CD4-positive, alpha-beta T cell (primary cell): ENCODE results near the gene LGALS3BP. TPM values are rescaled to one million over a fixed set of nuclear protein-coding genes. Genes with fewer than 3 reads are reported as not detected.

Experiments
- ATAC-seq: fragments of 200-7000 bp; cut with Tn5 transposase; one replicate; pipeline ENCODE4 v1.10.0; 2022; ENCODE audit warnings: mild to moderate bottlenecking; ENCODE audit not compliant: poor library complexity
- CTCF ChIA-PET: fragments of 350-600 bp; sonication (Branson Sonifier 250); formaldehyde crosslinking; loops from one replicate; lab custom pipeline; 2021; ENCODE audit warnings: antibody characterized with exemption, inconsistent platforms; lab: Charles Lee
- POLR2A ChIA-PET: fragments of 350-600 bp; sonication (Branson Sonifier 250); formaldehyde crosslinking; loops from one replicate; lab custom pipeline; 2021; ENCODE audit warnings: antibody characterized with exemption, inconsistent platforms; lab: Charles Lee
- DNase-seq, 14 experiments: peaks; one replicate each; pipeline ENCODE4 v3.0.0-alpha.2; 2013 to 2020; ENCODE audit warnings: mixed read lengths in 2 of 14
- H3K27ac ChIP-seq, 2 donors: one replicate each; pipeline versions ENCODE4 v1.5.1 to v1.7.0; 2013; ENCODE audit warnings: low read length in 2 of 2, low read depth in 1 of 2, mild to moderate bottlenecking in 1 of 2
- H3K27me3 ChIP-seq, 2 experiments: 1 replicate in 1 of 2; 2 replicates in 1 of 2; pipeline versions ENCODE4 v1.6.1 to v1.7.0; 2013; ENCODE audit warnings: low read length in 2 of 2, control low read depth in 1 of 2, mild to moderate bottlenecking in 1 of 2, moderate library complexity in 1 of 2; ENCODE audit not compliant: insufficient read depth in 2 of 2, control insufficient read depth in 1 of 2
- H3K36me3 ChIP-seq: one replicate; pipeline ENCODE4 v1.6.1; 2013; ENCODE audit warnings: low read length, control low read depth; ENCODE audit not compliant: insufficient read depth
- H3K4me1 ChIP-seq: one replicate; pipeline ENCODE4 v1.6.1; 2013; ENCODE audit warnings: low read length, control low read depth; ENCODE audit not compliant: insufficient read depth
- H3K4me3 ChIP-seq: one replicate; pipeline ENCODE4 v1.5.1; 2013; ENCODE audit warnings: mild to moderate bottlenecking, low read length, moderate library complexity
- H3K9me3 ChIP-seq, 2 experiments: 1 replicate in 1 of 2; 2 replicates in 1 of 2; pipeline versions ENCODE4 v1.6.1 to v1.7.0; 2013; ENCODE audit warnings: low read length in 2 of 2, mild to moderate bottlenecking in 2 of 2, control low read depth in 1 of 2, moderate library complexity in 1 of 2; ENCODE audit not compliant: control insufficient read depth in 1 of 2, insufficient read depth in 1 of 2
- H3K27ac Mint-ChIP-seq: one replicate; pipeline ENCODE4 v1.8.0; 2020; ENCODE audit warnings: mixed read lengths
- H3K27me3 Mint-ChIP-seq: one replicate; pipeline ENCODE4 v1.8.0; 2021; ENCODE audit warnings: mixed read lengths
- H3K36me3 Mint-ChIP-seq: one replicate; pipeline ENCODE4 v1.8.0; 2021; ENCODE audit warnings: low read depth, mixed read lengths
- H3K4me1 Mint-ChIP-seq: one replicate; pipeline ENCODE4 v1.8.0; 2021; ENCODE audit warnings: low read depth, mixed read lengths
- H3K4me3 Mint-ChIP-seq: one replicate; pipeline ENCODE4 v1.8.0; 2020; ENCODE audit warnings: mild to moderate bottlenecking, mixed read lengths
- H3K9me3 Mint-ChIP-seq: one replicate; pipeline ENCODE4 v1.8.0; 2020; ENCODE audit warnings: mixed read lengths
- intact Hi-C, 2 experiments: fragments of 100-400 bp; cut with DNase I in 1 of 2; cut with micrococcal nuclease in 1 of 2; formaldehyde crosslinking; loops; one replicate each; pipeline versions ENCODE4 v1.15.1 to v1.9.0; 2023 to 2025; cut with DNase I, micrococcal nuclease
- total RNA-seq, 174 experiments: library from RNA in 2 of 174; stranded (reverse) in 2 of 174; gene quantifications; one replicate each; pipeline ENCODE4 v1.2.3 and lab custom pipeline; 2021 to 2026
- TF ChIP-seq, protein P1 (sequence below): fragments of 200-600 bp; IDR thresholded peaks from one replicate; pipeline ENCODE4 v1.8.0; 2022; ENCODE audit warnings: antibody characterized with exemption, mild to moderate bottlenecking

The LGALS3BP gene
- total RNA-seq, 2 experiments from 2014 or later: 38.8 to 41.0 TPM

GRCh38 chr17:78940258-78940657, 39.5 kb downstream of the LGALS3BP start:
- intact Hi-C loops: no loop called here
- CTCF ChIA-PET: interaction anchor here (1.2 kb wide), 1 partner anchor 10 kb away, joined by 4 read pairs; no protein-coding TSS in a partner anchor
- Mint-ChIP-seq H3K36me3 (no peaks in the 10 kb centered on the region), H3K27me3 (peaks cover 8% of the 10 kb centered on the region), H3K27ac (no peak overlapping the region), H3K9me3 (no peaks in the 10 kb centered on the region), H3K4me3 (no peak overlapping the region), H3K4me1 (no peaks in the 10 kb centered on the region)
- no peaks in the 10 kb centered on the region for H3K27me3 ChIP-seq
- no peak overlapping the region for H3K27ac ChIP-seq
- TF ChIP-seq, protein P1, sequence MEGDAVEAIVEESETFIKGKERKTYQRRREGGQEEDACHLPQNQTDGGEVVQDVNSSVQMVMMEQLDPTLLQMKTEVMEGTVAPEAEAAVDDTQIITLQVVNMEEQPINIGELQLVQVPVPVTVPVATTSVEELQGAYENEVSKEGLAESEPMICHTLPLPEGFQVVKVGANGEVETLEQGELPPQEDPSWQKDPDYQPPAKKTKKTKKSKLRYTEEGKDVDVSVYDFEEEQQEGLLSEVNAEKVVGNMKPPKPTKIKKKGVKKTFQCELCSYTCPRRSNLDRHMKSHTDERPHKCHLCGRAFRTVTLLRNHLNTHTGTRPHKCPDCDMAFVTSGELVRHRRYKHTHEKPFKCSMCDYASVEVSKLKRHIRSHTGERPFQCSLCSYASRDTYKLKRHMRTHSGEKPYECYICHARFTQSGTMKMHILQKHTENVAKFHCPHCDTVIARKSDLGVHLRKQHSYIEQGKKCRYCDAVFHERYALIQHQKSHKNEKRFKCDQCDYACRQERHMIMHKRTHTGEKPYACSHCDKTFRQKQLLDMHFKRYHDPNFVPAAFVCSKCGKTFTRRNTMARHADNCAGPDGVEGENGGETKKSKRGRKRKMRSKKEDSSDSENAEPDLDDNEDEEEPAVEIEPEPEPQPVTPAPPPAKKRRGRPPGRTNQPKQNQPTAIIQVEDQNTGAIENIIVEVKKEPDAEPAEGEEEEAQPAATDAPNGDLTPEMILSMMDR: no peak
- no peaks in the 10 kb centered on the region for H3K36me3 ChIP-seq
- H3K9me3 ChIP-seq: no peaks in the 10 kb centered on the region
- H3K4me1 ChIP-seq: no peaks in the 10 kb centered on the region
- H3K4me3 ChIP-seq: no peak overlapping the region
- POLR2A ChIA-PET: no interaction called here
- DNase-seq (no peak), ATAC-seq (no peak)

DNA sequence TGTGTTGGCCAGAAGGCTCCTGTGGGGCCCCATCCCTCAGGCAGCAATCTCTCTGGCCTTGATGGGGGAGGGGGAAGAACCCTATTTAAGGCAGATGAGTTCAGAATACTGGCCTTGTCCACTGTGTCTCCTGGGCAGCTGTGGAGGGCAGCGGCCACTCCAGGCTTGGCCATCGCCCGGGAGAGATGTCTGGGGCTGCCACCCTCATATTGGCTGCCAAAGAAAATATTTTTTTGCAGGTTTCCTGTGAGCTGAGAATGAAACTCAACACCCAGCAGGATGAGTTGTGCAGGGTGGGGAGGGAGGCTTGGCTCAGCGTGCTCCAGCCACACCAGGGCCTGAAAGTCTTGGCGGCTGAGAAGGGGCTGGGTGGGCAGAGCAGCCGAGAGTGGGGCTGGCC, 40.1 kb downstream of the LGALS3BP start:
- CTCF ChIA-PET: interaction anchor here (1.2 kb wide), 1 partner anchor 10 kb away, joined by 4 read pairs; no protein-coding TSS in a partner anchor
- H3K27ac Mint-ChIP-seq: no peak overlapping the region
- H3K27ac ChIP-seq: no peak overlapping the region
- no peak overlapping the region for H3K4me3 ChIP-seq
- no peaks in the 10 kb centered on the region for H3K9me3 Mint-ChIP-seq
- POLR2A ChIA-PET: no interaction called here
- peaks cover 8% of the 10 kb centered on the region for H3K27me3 Mint-ChIP-seq
- intact Hi-C loops: no loop called here
- no peaks in the 10 kb centered on the region for H3K4me1 ChIP-seq
- no peak overlapping the region for H3K4me3 Mint-ChIP-seq
- H3K4me1 Mint-ChIP-seq: no peaks in the 10 kb centered on the region
- no peak for ATAC-seq
- no peaks in the 10 kb centered on the region for H3K9me3 ChIP-seq
- no peak for DNase-seq
- no peaks in the 10 kb centered on the region for H3K36me3 Mint-ChIP-seq
- H3K36me3 ChIP-seq: no peaks in the 10 kb centered on the region
- H3K27me3 ChIP-seq: no peaks in the 10 kb centered on the region
- TF ChIP-seq, protein P1: no peak

- Histone ChIP-seq H3K4me1 (peaks cover 17% of the 10 kb centered on the region), H3K36me3 (no peaks in the 10 kb centered on the region), H3K27me3 (no peaks in the 10 kb centered on the region), H3K9me3 (no peaks in the 10 kb centered on the region), H3K4me3 (no peak overlapping the region), H3K27ac (no peak overlapping the region)
- CTCF ChIA-PET: no interaction called here
- DNase-seq (no peak), ATAC-seq (no peak)
- TF ChIP-seq, protein P1: no peak
- Mint-ChIP-seq H3K4me3 (no peak overlapping the region), H3K4me1 (peaks cover 3% of the 10 kb centered on the region), H3K27ac (no peak overlapping the region), H3K27me3 (peaks cover 4% of the 10 kb centered on the region), H3K9me3 (no peaks in the 10 kb centered on the region), H3K36me3 (no peaks in the 10 kb centered on the region)
- intact Hi-C loops: no loop called here
- POLR2A ChIA-PET: no interaction called here
Observed at GRCh38 chr17:78937561-78937960, 42.2 kb downstream of the LGALS3BP start.
